Measurements from ENCODE around the gene RANBP10.

DNA sequence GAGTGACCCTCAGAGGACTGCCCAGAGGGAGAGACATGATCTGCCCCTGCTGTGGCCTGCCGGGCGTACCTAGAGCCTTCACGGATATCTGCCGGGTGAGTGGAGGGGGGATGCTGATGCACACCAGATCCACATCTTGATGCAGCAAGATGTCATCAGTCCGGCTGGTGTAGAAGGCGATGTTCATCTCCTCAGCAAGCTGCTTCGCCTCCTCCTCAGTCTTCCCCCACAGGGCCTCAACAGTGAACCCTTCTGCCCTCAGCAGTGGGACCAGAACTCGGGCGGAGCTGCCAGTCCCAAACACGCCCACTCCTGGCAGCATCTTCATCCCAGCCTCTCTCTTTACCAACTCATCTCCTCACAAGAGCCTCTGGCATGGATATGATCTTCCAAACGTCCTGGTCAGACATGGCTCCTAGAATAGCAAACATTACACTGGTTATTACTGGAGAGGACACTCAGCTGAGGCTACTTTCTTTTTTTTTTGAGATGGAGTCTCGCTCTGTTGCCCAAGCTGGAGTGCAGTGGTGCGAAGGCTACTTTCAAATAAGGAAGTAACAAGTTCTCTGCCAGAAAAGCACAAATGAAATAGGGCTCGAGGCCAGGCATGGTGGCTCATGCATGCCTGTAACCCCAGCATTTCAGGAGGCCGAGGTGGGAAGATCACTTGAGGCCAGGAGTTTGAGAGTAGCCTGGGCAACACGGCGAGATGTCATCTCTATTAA lies 120.8 kb downstream of the RANBP10 start:
- TF ChIP-seq, protein P1, sequence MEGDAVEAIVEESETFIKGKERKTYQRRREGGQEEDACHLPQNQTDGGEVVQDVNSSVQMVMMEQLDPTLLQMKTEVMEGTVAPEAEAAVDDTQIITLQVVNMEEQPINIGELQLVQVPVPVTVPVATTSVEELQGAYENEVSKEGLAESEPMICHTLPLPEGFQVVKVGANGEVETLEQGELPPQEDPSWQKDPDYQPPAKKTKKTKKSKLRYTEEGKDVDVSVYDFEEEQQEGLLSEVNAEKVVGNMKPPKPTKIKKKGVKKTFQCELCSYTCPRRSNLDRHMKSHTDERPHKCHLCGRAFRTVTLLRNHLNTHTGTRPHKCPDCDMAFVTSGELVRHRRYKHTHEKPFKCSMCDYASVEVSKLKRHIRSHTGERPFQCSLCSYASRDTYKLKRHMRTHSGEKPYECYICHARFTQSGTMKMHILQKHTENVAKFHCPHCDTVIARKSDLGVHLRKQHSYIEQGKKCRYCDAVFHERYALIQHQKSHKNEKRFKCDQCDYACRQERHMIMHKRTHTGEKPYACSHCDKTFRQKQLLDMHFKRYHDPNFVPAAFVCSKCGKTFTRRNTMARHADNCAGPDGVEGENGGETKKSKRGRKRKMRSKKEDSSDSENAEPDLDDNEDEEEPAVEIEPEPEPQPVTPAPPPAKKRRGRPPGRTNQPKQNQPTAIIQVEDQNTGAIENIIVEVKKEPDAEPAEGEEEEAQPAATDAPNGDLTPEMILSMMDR (conservative IDR thresholded peaks at IDR 0.05; ENCODE audit: low read length) = no peak
- no peak for TF ChIP-seq EZH2phosphoT487 (IDR thresholded peaks at IDR 0.05; ENCODE audit: borderline replicate concordance, low read depth, low read length)
